Activated CD8-positive, alpha-beta memory T cell treated with anti-CD3 and anti-CD28 coated beads for 48 hours (primary cell): ENCODE measurements around the gene SKAP1.
"Not testable (repeated sequence)": the region's sequence is repeated elsewhere in the genome, so short reads cannot be mapped to it uniquely, and the experiment has no call there.

Experiments
- DNase-seq, 3 experiments: peaks; one replicate each; pipeline ENCODE4 v3.0.0-alpha.2; 2020; ENCODE audit warnings: low read depth in 2 of 3, low spot score in 2 of 3

Gene SKAP1

GRCh38 chr17:48290378-48290777 lies 139.6 kb downstream of the SKAP1 start:
- DNase-seq, result no peak

GRCh38 chr17:48286917-48287316 lies 143.1 kb downstream of the SKAP1 start:
- not testable (repeated sequence) for DNase-seq

- DNase-seq, result no peak
Observed at GRCh38 chr17:48285614-48286013, 144.4 kb downstream of the SKAP1 start.

GRCh38 chr17:48283907-48284306 lies 146.1 kb downstream of the SKAP1 start:
- no peak for DNase-seq

GRCh38 chr17:48283411-48283810 lies 146.6 kb downstream of the SKAP1 start:
- DNase-seq, result no peak

- DNase-seq, result no peak
Observed at GRCh38 chr17:48282303-48282702, 147.7 kb downstream of the SKAP1 start.

- no peak for DNase-seq
Observed at GRCh38 chr17:48278760-48279491, 151.1 kb downstream of the SKAP1 start.

- no peak for DNase-seq
Observed at GRCh38 chr17:48276776-48277175, 153.2 kb downstream of the SKAP1 start.

GRCh38 chr17:48270899-48271298 lies 159.1 kb downstream of the SKAP1 start:
- no peak for DNase-seq

- no peak for DNase-seq
Observed at GRCh38 chr17:48269209-48269608, 160.8 kb downstream of the SKAP1 start.

GRCh38 chr17:48263731-48264035 lies 166.3 kb downstream of the SKAP1 start:
- no peak for DNase-seq

- DNase-seq, result no peak
Observed at GRCh38 chr17:48262982-48263730, 166.9 kb downstream of the SKAP1 start.

- DNase-seq, result no peak
Observed at GRCh38 chr17:48261297-48261880, 168.6 kb downstream of the SKAP1 start.

GRCh38 chr17:48259694-48260291 lies 170.2 kb downstream of the SKAP1 start:
- DNase-seq, result no peak

- DNase-seq, result no peak
Observed at GRCh38 chr17:48258331-48258730, 171.7 kb downstream of the SKAP1 start.

- no peak for DNase-seq
Observed at GRCh38 chr17:48255759-48256158, 174.3 kb downstream of the SKAP1 start.

GRCh38 chr17:48254896-48255295 lies 175.1 kb downstream of the SKAP1 start:
- DNase-seq, result no peak

- no peak for DNase-seq
Observed at GRCh38 chr17:48253975-48254374, 176.0 kb downstream of the SKAP1 start.

- DNase-seq, result no peak
Observed at GRCh38 chr17:48251950-48252349, 178.1 kb downstream of the SKAP1 start.

GRCh38 chr17:48250949-48251348 lies 179.1 kb downstream of the SKAP1 start:
- no peak for DNase-seq

GRCh38 chr17:48250059-48250458 lies 180.0 kb downstream of the SKAP1 start:
- DNase-seq, result not testable (repeated sequence)

GRCh38 chr17:48247603-48248002 lies 182.4 kb downstream of the SKAP1 start:
- no peak for DNase-seq
